Astrocyte (in vitro differentiated cells and primary cell): ENCODE results near the gene TRAK2.

Experiments used
- EZH2 ChIP-seq: IDR thresholded peaks from 2 replicates; pipeline ENCODE4 v1.6.1; 2012; ENCODE audit warnings: mild to moderate bottlenecking, low read length, inconsistent platforms; ENCODE audit not compliant: insufficient read depth
- TF ChIP-seq, protein P1 (sequence below): IDR thresholded peaks from 2 replicates; pipeline ENCODE4 v1.5.1; 2011; ENCODE audit warnings: low read depth, mild to moderate bottlenecking, inconsistent platforms, low read length, moderate library complexity; ENCODE audit not compliant: insufficient read depth

DNA sequence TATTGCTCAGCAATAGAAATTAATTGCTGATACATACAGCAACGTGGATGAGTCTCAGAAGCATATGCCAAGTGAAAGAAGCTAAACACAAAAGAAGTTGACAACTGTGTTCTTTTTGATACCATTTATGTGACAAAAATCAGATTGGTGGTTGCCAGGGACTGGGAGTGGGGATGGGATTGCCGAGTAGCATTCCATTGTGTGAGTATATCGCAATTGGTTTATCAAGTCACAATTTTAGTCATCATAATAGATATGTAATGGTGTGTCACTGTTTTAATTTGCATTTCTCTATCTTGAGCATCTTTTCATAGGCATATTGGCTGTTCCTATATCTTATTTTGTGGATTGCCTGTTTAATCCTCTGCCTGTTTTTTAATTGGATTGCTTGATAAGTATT is 21.2 kb upstream of the TRAK2 start:
- TF ChIP-seq EZH2: no peak
- TF ChIP-seq, protein P1, sequence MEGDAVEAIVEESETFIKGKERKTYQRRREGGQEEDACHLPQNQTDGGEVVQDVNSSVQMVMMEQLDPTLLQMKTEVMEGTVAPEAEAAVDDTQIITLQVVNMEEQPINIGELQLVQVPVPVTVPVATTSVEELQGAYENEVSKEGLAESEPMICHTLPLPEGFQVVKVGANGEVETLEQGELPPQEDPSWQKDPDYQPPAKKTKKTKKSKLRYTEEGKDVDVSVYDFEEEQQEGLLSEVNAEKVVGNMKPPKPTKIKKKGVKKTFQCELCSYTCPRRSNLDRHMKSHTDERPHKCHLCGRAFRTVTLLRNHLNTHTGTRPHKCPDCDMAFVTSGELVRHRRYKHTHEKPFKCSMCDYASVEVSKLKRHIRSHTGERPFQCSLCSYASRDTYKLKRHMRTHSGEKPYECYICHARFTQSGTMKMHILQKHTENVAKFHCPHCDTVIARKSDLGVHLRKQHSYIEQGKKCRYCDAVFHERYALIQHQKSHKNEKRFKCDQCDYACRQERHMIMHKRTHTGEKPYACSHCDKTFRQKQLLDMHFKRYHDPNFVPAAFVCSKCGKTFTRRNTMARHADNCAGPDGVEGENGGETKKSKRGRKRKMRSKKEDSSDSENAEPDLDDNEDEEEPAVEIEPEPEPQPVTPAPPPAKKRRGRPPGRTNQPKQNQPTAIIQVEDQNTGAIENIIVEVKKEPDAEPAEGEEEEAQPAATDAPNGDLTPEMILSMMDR: no peak
